Endothelial cell of umbilical vein (primary cell): ENCODE results near the gene DAGLB. TPM values are rescaled to one million over a fixed set of nuclear protein-coding genes. Genes with fewer than 3 reads are reported as not detected.

ENCODE experiments used
- BruUV-seq: library from RNA; stranded (reverse); fragments of 400-500 nt; replicated peaks from 2 replicates; lab custom pipeline; 2021; lab: Mats Ljungman, UMichigan
- CTCF ChIA-PET: fragments of 300-600, 350-600 bp; sonication (Branson Sonifier 250); formaldehyde crosslinking; loops from one replicate; lab custom pipeline; 2021; ENCODE audit warnings: antibody characterized with exemption, inconsistent platforms; lab: Charles Lee
- POLR2A ChIA-PET: fragments of 300-600, 350-600 bp; sonication (Branson Sonifier 250); formaldehyde crosslinking; loops from one replicate; lab custom pipeline; 2021; ENCODE audit warnings: antibody characterized with exemption, inconsistent platforms; lab: Charles Lee
- DNase-seq: peaks from one replicate; pipeline ENCODE4 v3.0.0-alpha.2; 2011; ENCODE audit warnings: low read depth, low spot score
- FAIRE-seq: peaks from 2 replicates; lab custom pipeline; 2011; peaks lifted over from hg19 to GRCh38; lab: Jason Lieb, UNC
- H2AFZ ChIP-seq: 2 replicates; pipeline ENCODE4 v1.6.0; 2012; ENCODE audit warnings: low read depth, low read length, control low read depth, inconsistent platforms
- H3K27ac ChIP-seq: 2 replicates; pipeline ENCODE4 v1.5.1; 2011; ENCODE audit warnings: low read depth, mild to moderate bottlenecking, control low read depth, low read length, moderate library complexity; ENCODE audit not compliant: insufficient read depth
- H3K27me3 ChIP-seq, 2 experiments: 2 replicates each; pipeline versions ENCODE4 v1.6.0 to v1.6.1; 2011; ENCODE audit warnings: low read length in 2 of 2, mixed read lengths in 1 of 2; ENCODE audit not compliant: control insufficient read depth in 2 of 2, insufficient read depth in 2 of 2
- H3K36me3 ChIP-seq, 2 experiments: 2 replicates in 1 of 2; 3 replicates in 1 of 2; pipeline ENCODE4 v1.5.1; 2011; ENCODE audit warnings: low read length in 2 of 2, mild to moderate bottlenecking in 1 of 2, moderate library complexity in 1 of 2; ENCODE audit not compliant: control insufficient read depth in 2 of 2, insufficient read depth in 2 of 2; ENCODE audit errors: extremely low read depth in 1 of 2
- H3K4me1 ChIP-seq: 3 replicates; pipeline ENCODE4 v1.5.1; 2011; ENCODE audit warnings: mild to moderate bottlenecking, low read length; ENCODE audit not compliant: control insufficient read depth, insufficient read depth; ENCODE audit errors: extremely low read depth
- H3K4me2 ChIP-seq: 2 replicates; pipeline ENCODE4 v1.6.1; 2011; ENCODE audit warnings: low read length, control low read depth, mixed read lengths; ENCODE audit not compliant: insufficient read depth
- H3K4me3 ChIP-seq, 3 experiments: fragments of 200-600 bp in 1 of 3; sonication (generic), shearing (Covaris generic) in 1 of 3; replicated peaks in 1 of 3; 2 replicates each; pipeline ENCODE4 v1.5.1; 2011 to 2016; ENCODE audit warnings: control low read depth in 3 of 3, low read length in 3 of 3, mild to moderate bottlenecking in 2 of 3, inconsistent platforms in 1 of 3, low read depth in 1 of 3, moderate library complexity in 1 of 3; ENCODE audit not compliant: insufficient read depth in 1 of 3
- H3K79me2 ChIP-seq: 2 replicates; pipeline ENCODE4 v1.6.0; 2012; ENCODE audit warnings: low read length, inconsistent platforms; ENCODE audit not compliant: control insufficient read depth, insufficient read depth
- H3K9ac ChIP-seq: replicated peaks from 2 replicates; pipeline ENCODE3; 2011; ENCODE audit warnings: low read length, control low read depth; ENCODE audit not compliant: insufficient read depth; ENCODE audit errors: extremely low read depth
- H3K9me1 ChIP-seq: replicated peaks from 3 replicates; pipeline ENCODE4 v1.6.0; 2011; ENCODE audit warnings: mild to moderate bottlenecking, low read length; ENCODE audit not compliant: control insufficient read depth, insufficient read depth; ENCODE audit errors: extremely low read depth
- H3K9me3 ChIP-seq: replicated peaks from 2 replicates; pipeline ENCODE4 v1.5.1; 2012; ENCODE audit warnings: low read length, inconsistent platforms; ENCODE audit not compliant: control insufficient read depth, insufficient read depth
- H4K20me1 ChIP-seq: replicated peaks from 2 replicates; pipeline ENCODE3; 2011; ENCODE audit warnings: mild to moderate bottlenecking, low read length; ENCODE audit not compliant: control insufficient read depth, insufficient read depth; ENCODE audit errors: extremely low read depth
- EZH2 ChIP-seq: IDR thresholded peaks from 2 replicates; pipeline ENCODE4 v1.6.1; 2012; ENCODE audit warnings: borderline replicate concordance, low read depth, mild to moderate bottlenecking, moderate library complexity, low read length, inconsistent platforms; ENCODE audit not compliant: severe bottlenecking
- FOS ChIP-seq: IDR thresholded peaks from 2 replicates; pipeline ENCODE4 v1.6.1; 2011; ENCODE audit warnings: mild to moderate bottlenecking, low read length, moderate library complexity, borderline replicate concordance; ENCODE audit not compliant: insufficient read depth
- JUN ChIP-seq: IDR thresholded peaks from 2 replicates; pipeline ENCODE4 v1.6.1; 2011; ENCODE audit warnings: borderline replicate concordance, low read depth; ENCODE audit not compliant: insufficient read length, insufficient read depth
- MYC ChIP-seq: IDR thresholded peaks from one replicate; pipeline ENCODE4 v1.6.1; 2011; ENCODE audit warnings: mild to moderate bottlenecking, low read depth, low read length
- POLR2A ChIP-seq: IDR thresholded peaks from 2 replicates; pipeline ENCODE4 v1.6.1; 2012; ENCODE audit warnings: low read depth, mild to moderate bottlenecking, control low read depth, low read length
- POLR2AphosphoS5 ChIP-seq: IDR thresholded peaks from 2 replicates; pipeline ENCODE4 v1.6.1; 2012; ENCODE audit warnings: low read depth, mild to moderate bottlenecking, control low read depth, low read length, moderate library complexity; ENCODE audit not compliant: insufficient read depth
- dilution Hi-C: fragments of 300-500 bp; cut with MboI; formaldehyde crosslinking; loops from one replicate; pipeline ENCODE4 v1.15.0; 2019; ENCODE audit warnings: low sequenced_read_pairs; ENCODE audit not compliant: extremely low pct_ligation_motif_present
- intact Hi-C: fragments of 100-400 bp; cut with micrococcal nuclease; formaldehyde crosslinking; loops from one replicate; pipeline ENCODE4 v1.10.0; 2022
- polyA plus RNA-seq, 4 experiments: library from polyadenylated mRNA; depleted of rRNA in 3 of 4; stranded (reverse) in 3 of 4; unstranded in 1 of 4; fragments of >200 nt; gene quantifications; 2 replicates each; pipeline versions ENCODE4 v1.2.1 to v1.2.3, GENCODE V29; 2011 to 2012; ENCODE audit warnings: missing spikeins in 1 of 4
- total RNA-seq: library from RNA; stranded (reverse); gene quantifications from 2 replicates; pipeline ENCODE4 v1.2.3, GENCODE V29; 2021
- TF ChIP-seq, protein P1 (sequence below): IDR thresholded peaks from 2 replicates; pipeline ENCODE4 v1.6.1; 2011; ENCODE audit not compliant: insufficient read depth, insufficient read length
- TF ChIP-seq, protein P2 (sequence below), 2 donors: IDR thresholded peaks; 1 replicate in 1 of 2; 2 replicates in 1 of 2; pipeline ENCODE4 v1.5.1; 2011; ENCODE audit warnings: low read length in 2 of 2, mild to moderate bottlenecking in 2 of 2, moderate library complexity in 2 of 2, control low read depth in 1 of 2, inconsistent platforms in 1 of 2, low read depth in 1 of 2; ENCODE audit not compliant: insufficient read depth in 1 of 2; ENCODE audit errors: extremely low read depth in 1 of 2

The DAGLB gene
- total and polyA plus RNA-seq, 2 donors (not counting 3 experiments of a cell fraction or from before 2014, with no cell fraction given) = 28.2 to 48.2 TPM

DNA sequence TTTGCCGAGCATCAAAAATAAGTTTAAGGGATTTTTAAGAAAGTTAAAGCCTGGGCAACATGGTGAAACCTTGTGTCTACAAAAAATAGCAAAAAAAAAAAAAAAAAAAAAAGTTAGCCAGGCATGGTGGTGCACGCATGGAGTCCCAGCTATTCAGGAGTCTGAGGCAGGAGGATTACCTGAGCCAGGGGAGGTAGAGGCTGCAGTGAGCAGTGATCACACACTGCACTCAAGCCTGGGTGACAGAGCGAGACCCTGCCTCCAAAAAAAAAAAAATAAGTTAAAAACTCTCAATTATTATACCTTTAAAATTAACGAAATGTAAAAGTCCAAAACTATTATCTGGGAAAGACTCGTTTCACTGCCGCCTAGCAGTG, 35.0 kb upstream of the DAGLB start:
- CTCF ChIA-PET = no interaction called here
- H3K27ac ChIP-seq = peak overlapping the region; percentile 50
- intact Hi-C loops = no loop called here
- H3K9me3 ChIP-seq = no peaks in the 10 kb centered on the region
- H3K9ac ChIP-seq = peak overlapping the region; percentile 81
- no peak overlapping the region for H2AFZ ChIP-seq
- FAIRE-seq (no peak), DNase-seq (no peak)
- H3K4me2 ChIP-seq = peak overlapping the region; percentile 26
- peaks cover 61% of the 10 kb centered on the region for H3K79me2 ChIP-seq
- dilution Hi-C loops = no loop called here
- peaks cover 0 to 2% of the 10 kb centered on the region in 2 experiments for H3K36me3 ChIP-seq
- no peaks in the 10 kb centered on the region for H3K9me1 ChIP-seq
- TF ChIP-seq MYC = no peak
- TF ChIP-seq POLR2A = no peak
- TF ChIP-seq EZH2 = no peak
- no peak for TF ChIP-seq POLR2AphosphoS5
- H3K4me3 ChIP-seq = peak overlapping the region; percentile 68 to 91 (median 83)
- peaks cover 10% of the 10 kb centered on the region for H3K4me1 ChIP-seq
- POLR2A ChIA-PET = interaction anchor here (0.6 kb wide), 1 partner anchor 34 kb away, joined by 4 read pairs; no protein-coding TSS in a partner anchor
- H3K27me3 ChIP-seq = no peaks in the 10 kb centered on the region
- no TSS peak for BruUV-seq
- no peaks in the 10 kb centered on the region for H4K20me1 ChIP-seq

DNA sequence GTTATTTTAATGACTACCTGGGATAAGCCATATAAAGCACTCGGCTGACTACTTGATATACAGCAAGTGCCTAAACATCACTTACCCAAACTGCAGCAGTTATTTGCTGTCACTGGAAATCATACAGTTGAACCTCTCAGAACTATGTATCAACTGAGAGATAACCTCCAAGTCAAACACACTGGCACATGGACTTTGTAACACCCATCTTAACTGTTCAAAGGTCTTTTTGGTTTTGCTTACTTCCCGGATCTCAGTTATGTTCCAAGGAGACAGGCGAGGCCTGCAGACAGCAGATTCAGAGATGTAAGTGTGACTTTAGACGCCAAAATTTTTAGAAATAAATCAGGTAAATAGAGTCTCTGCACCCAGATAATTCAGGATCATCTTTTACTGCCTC, 34.6 kb upstream of the DAGLB start:
- Histone ChIP-seq H3K4me1 (peaks cover 10% of the 10 kb centered on the region), H3K27me3 (no peaks in the 10 kb centered on the region), H3K4me2 (peak overlapping the region; percentile 26), H3K27ac (no peak overlapping the region), H4K20me1 (peaks cover 1% of the 10 kb centered on the region), H2AFZ (no peak overlapping the region), H3K36me3 (peaks cover 0 to 2% of the 10 kb centered on the region in 2 experiments), H3K9ac (peak overlapping the region; percentile 81), H3K9me3 (no peaks in the 10 kb centered on the region), H3K9me1 (no peaks in the 10 kb centered on the region), H3K79me2 (peaks cover 65% of the 10 kb centered on the region), H3K4me3 (peak overlapping the region in 1 of 3 experiments; percentile 68)
- intact Hi-C loops (no loop called here), dilution Hi-C loops (no loop called here)
- BruUV-seq = TSS peak; percentile 26
- DNase-seq = no peak
- FAIRE-seq = peak; percentile 26
- CTCF ChIA-PET = no interaction called here
- POLR2A ChIA-PET = interaction anchor here (0.6 kb wide), 1 partner anchor 34 kb away, joined by 4 read pairs; no protein-coding TSS in a partner anchor
- no peak for TF ChIP-seq EZH2
- no peak for TF ChIP-seq FOS
- no peak for TF ChIP-seq JUN
- no peak for TF ChIP-seq POLR2AphosphoS5
- TF ChIP-seq, protein P1, sequence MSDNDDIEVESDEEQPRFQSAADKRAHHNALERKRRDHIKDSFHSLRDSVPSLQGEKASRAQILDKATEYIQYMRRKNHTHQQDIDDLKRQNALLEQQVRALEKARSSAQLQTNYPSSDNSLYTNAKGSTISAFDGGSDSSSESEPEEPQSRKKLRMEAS = no peak
- TF ChIP-seq, protein P2, sequence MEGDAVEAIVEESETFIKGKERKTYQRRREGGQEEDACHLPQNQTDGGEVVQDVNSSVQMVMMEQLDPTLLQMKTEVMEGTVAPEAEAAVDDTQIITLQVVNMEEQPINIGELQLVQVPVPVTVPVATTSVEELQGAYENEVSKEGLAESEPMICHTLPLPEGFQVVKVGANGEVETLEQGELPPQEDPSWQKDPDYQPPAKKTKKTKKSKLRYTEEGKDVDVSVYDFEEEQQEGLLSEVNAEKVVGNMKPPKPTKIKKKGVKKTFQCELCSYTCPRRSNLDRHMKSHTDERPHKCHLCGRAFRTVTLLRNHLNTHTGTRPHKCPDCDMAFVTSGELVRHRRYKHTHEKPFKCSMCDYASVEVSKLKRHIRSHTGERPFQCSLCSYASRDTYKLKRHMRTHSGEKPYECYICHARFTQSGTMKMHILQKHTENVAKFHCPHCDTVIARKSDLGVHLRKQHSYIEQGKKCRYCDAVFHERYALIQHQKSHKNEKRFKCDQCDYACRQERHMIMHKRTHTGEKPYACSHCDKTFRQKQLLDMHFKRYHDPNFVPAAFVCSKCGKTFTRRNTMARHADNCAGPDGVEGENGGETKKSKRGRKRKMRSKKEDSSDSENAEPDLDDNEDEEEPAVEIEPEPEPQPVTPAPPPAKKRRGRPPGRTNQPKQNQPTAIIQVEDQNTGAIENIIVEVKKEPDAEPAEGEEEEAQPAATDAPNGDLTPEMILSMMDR (IDR thresholded peaks at IDR 0.05; ENCODE audit: extremely low read depth in 1 of 2, insufficient read depth in 1 of 2, low read depth in 1 of 2, low read length in 2 of 2) = no peak
- TF ChIP-seq MYC = no peak
